22Rv1 (cell line): ENCODE results near the gene BABAM2.

Source experiments
- H3K27ac ChIP-seq: fragments of 450-650 bp; 2 replicates; pipeline ENCODE4 v1.5.1; 2017
- ZFX ChIP-seq: fragments of 450-650 bp; IDR thresholded peaks from 2 replicates; pipeline ENCODE4 v1.6.1; 2017; ENCODE audit warnings: antibody characterized with exemption, borderline replicate concordance
- TF ChIP-seq, protein P1 (sequence below): fragments of 450-650 bp; IDR thresholded peaks from 2 replicates; pipeline ENCODE4 v1.5.1; 2017; ENCODE audit warnings: mild to moderate bottlenecking

The BABAM2 gene

DNA sequence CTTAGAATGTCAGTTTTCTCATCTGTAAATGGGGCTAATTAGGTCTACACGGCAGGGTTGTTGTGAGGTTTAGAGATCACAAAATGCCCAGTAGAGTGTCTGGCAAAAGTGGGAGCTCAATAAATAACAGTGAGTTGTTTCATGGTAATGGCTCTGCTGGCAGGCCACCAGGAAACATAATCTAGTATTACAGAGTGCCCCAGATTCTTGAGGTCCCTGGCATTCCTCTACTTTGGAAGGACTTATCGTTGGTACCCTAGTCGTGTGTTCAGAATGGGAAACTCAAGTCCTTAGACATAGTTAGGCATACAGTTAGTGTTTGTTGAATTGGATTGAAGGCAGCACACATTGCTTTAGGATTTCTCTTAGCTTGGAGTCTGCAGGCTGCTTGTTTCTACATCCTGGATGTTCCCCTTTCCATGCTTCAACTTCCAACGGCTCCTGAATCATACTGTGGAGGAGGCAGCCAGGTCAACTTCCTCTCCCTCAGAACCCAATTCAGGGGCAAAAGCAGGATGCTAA lies 340.6 kb downstream of the BABAM2 start:
- TF ChIP-seq ZFX: no peak
- TF ChIP-seq, protein P1, sequence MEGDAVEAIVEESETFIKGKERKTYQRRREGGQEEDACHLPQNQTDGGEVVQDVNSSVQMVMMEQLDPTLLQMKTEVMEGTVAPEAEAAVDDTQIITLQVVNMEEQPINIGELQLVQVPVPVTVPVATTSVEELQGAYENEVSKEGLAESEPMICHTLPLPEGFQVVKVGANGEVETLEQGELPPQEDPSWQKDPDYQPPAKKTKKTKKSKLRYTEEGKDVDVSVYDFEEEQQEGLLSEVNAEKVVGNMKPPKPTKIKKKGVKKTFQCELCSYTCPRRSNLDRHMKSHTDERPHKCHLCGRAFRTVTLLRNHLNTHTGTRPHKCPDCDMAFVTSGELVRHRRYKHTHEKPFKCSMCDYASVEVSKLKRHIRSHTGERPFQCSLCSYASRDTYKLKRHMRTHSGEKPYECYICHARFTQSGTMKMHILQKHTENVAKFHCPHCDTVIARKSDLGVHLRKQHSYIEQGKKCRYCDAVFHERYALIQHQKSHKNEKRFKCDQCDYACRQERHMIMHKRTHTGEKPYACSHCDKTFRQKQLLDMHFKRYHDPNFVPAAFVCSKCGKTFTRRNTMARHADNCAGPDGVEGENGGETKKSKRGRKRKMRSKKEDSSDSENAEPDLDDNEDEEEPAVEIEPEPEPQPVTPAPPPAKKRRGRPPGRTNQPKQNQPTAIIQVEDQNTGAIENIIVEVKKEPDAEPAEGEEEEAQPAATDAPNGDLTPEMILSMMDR: no peak
- H3K27ac ChIP-seq: no peak overlapping the region

DNA sequence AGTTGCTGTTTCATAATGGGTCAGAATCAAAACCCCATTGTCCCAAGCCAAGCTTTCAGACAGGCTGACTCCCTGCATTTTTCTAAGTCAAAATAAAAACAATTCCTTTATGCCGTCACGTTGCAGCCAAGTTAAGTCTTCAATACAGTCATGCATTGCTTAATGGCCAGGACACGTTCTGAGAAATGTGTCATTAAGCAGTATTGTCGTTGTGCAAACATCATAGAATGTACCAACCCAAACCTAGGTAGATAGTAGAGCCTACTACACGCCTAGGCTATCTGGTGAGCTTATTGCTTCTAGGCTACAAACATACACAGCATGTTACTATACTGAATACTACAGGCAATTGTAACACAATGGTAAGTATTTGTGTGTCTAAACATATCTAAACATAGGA lies 341.8 kb downstream of the BABAM2 start:
- TF ChIP-seq, protein P1: no peak
- TF ChIP-seq ZFX: no peak
- H3K27ac ChIP-seq: no peak overlapping the region

DNA sequence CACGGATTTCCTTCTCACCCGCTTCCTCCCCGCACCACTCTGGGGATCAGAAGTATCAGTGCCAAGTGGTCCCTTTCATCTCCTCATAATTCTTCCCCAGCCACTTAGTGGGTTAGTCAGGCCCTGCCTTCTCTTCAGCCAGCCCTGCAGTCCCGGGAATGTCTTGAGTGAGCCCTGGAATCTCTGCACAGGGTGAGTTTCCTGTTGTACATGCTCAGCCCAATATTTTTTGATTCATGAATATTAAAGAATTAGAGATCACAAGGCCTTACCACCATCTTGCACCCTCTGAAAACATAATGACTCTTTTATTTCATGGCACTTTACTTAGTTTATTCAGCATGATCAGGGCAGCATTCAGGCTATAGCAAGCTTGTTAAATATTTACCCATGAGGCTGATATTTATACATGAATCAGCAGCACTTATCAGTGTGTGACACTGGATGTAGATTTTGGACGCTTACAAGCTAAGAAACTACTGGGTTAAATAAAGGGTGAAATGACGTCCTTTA lies 342.7 kb downstream of the BABAM2 start:
- TF ChIP-seq, protein P1: no peak
- TF ChIP-seq ZFX: no peak
- H3K27ac ChIP-seq: peak overlapping the region; percentile 40

DNA sequence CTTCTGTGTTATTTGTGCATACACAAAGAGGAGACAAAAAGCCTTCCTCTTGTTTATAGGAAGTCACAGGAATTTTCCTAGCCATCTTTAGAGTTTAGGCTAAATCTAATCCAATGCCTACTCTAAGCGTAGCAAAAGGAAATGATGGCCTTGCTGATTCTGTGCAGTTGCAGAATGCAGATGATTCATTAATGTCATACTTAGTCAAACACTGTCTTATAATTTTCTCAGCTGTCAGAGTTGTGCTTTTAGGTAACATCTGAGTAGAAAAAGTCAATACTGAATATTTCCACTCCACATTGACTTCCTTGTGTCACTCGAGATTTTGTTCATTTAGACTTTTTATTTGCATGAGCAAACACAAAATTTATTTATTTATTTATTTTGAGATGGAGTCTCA lies 344.3 kb downstream of the BABAM2 start:
- no peak overlapping the region for H3K27ac ChIP-seq
- TF ChIP-seq, protein P1: no peak
- no peak for TF ChIP-seq ZFX

DNA sequence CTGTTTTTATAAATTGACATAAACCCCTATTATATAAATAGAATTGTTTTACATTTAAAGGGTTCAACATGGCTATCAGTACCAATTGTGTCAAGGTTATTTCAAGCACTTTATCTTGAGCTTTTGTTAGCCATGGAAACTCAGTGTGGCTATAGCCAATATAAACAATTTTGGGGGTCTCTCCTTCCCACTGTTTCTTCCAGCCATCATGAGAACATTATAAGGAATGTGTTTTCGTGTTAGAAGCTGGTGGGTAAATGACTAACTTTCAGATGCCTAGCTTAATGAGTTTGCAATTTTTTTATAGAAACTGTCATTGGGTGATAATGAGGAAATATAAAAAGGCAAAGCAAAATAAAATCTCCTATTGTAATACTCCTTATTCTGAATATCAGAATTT lies 348.7 kb downstream of the BABAM2 start:
- H3K27ac ChIP-seq: no peak overlapping the region
- no peak for TF ChIP-seq ZFX
- TF ChIP-seq, protein P1: no peak

DNA sequence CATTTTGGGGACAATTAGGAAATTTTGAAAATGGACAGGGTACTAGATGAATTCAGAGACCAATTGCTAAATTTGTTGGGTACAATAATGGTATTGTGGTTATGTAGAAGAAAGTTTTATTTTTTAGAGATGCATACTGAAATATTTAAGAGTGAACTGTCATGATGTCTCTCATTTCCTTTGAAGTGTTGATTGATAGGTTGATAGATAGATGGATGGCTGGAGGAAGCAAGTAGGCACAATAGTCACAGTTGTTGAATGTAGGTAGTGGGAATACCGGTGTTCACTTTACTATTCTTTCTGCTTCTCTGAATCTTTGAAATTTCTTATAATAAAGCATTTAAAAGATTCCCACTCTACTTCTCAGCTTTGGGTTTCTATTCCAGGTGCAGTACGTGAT lies 350.4 kb downstream of the BABAM2 start:
- no peak for TF ChIP-seq ZFX
- TF ChIP-seq, protein P1: no peak

DNA sequence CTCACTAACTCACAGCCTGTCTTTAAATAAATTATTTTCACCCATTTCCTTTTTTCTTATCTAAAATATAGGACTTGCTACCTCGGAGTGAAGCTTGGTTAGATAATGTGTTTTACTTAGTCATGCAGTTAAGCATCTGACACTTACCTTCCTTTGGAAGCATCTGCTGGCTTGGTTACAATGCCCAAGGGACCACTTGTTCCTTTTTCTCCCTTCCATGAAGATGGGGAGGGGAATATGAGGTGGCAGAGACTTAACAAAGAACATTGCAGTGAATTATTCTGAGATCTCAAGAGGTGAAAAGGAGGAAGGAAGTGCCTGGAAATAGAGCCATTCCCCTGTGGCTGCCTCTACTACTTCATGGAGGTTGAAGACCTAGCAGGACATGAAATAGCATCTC lies 356.8 kb downstream of the BABAM2 start:
- no peak overlapping the region for H3K27ac ChIP-seq
- TF ChIP-seq ZFX: no peak
- TF ChIP-seq, protein P1: no peak

More for the DNA sequence above, 350.4 kb downstream of the BABAM2 start:
- no peak overlapping the region for H3K27ac ChIP-seq
